ENCODE measurements around the gene MACROD1.

DNA sequence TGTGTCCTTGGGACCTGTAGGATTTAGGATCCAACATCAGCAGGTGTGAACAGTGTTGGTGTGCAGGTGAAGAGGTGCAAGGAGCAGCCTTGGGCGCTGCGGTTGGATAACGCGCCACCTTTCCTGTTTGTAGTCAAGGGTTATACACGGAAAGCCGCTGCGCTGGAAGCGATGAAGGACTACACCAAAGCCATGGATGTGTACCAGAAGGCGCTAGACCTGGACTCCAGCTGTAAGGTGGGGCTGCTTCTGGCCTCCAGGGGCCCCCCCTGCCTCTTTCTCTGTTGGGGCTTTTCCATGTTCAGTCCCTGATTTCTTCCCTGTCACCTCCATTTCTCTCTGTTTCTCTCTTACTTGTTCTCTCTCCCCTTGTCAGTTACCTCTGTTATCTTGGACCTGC, 37.1 kb upstream of the MACROD1 start:
- TF ChIP-seq, protein P1, sequence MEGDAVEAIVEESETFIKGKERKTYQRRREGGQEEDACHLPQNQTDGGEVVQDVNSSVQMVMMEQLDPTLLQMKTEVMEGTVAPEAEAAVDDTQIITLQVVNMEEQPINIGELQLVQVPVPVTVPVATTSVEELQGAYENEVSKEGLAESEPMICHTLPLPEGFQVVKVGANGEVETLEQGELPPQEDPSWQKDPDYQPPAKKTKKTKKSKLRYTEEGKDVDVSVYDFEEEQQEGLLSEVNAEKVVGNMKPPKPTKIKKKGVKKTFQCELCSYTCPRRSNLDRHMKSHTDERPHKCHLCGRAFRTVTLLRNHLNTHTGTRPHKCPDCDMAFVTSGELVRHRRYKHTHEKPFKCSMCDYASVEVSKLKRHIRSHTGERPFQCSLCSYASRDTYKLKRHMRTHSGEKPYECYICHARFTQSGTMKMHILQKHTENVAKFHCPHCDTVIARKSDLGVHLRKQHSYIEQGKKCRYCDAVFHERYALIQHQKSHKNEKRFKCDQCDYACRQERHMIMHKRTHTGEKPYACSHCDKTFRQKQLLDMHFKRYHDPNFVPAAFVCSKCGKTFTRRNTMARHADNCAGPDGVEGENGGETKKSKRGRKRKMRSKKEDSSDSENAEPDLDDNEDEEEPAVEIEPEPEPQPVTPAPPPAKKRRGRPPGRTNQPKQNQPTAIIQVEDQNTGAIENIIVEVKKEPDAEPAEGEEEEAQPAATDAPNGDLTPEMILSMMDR (IDR thresholded peaks at IDR 0.05; ENCODE audit: extremely low read depth in 1 of 2, insufficient read depth in 1 of 2, low read depth in 1 of 2, low read length in 2 of 2) = no peak
- TF ChIP-seq POLR2A (IDR thresholded peaks at IDR 0.05; ENCODE audit: low read depth, low read length) = no peak
- no peak for TF ChIP-seq MYC (IDR thresholded peaks at IDR 0.05; ENCODE audit: low read depth, low read length)
- TF ChIP-seq, protein P2, sequence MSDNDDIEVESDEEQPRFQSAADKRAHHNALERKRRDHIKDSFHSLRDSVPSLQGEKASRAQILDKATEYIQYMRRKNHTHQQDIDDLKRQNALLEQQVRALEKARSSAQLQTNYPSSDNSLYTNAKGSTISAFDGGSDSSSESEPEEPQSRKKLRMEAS (IDR thresholded peaks at IDR 0.05; ENCODE audit: insufficient read depth, insufficient read length) = no peak
- no peak for TF ChIP-seq POLR2AphosphoS5 (IDR thresholded peaks at IDR 0.05; ENCODE audit: insufficient read depth, low read depth, low read length)
- no peak for TF ChIP-seq JUN (IDR thresholded peaks at IDR 0.05; ENCODE audit: borderline replicate concordance, insufficient read depth, insufficient read length, low read depth)
- TF ChIP-seq EZH2 (IDR thresholded peaks at IDR 0.05; ENCODE audit: borderline replicate concordance, low read depth, low read length, severe bottlenecking) = no peak
- no peak for TF ChIP-seq FOS (IDR thresholded peaks at IDR 0.05; ENCODE audit: borderline replicate concordance, insufficient read depth, low read length)
- no peak for TF ChIP-seq GATA2 (IDR thresholded peaks at IDR 0.05; ENCODE audit: insufficient read depth, insufficient read length, low read depth, low read length)

Data from endothelial cell of umbilical vein (primary cell).